Epidermal melanocyte (primary cell): ENCODE data around the gene ZNF277.
"Not testable (repeated sequence)": the region's sequence is repeated elsewhere in the genome, so short reads cannot be mapped to it uniquely, and the experiment has no call there.

Experiments used
- DNase-seq: peaks from one replicate; pipeline ENCODE4 v3.0.0; 2011; ENCODE audit warnings: low spot score; ENCODE audit not compliant: insufficient read length

The ZNF277 gene

GRCh38 chr7:112290065-112290464 lies 83.6 kb downstream of the ZNF277 start:
- DNase-seq = no peak

- no peak for DNase-seq
Observed at GRCh38 chr7:112292162-112292561, 85.7 kb downstream of the ZNF277 start.

- DNase-seq = no peak
Observed at GRCh38 chr7:112293416-112293815, 86.9 kb downstream of the ZNF277 start.

GRCh38 chr7:112296432-112296831 lies 89.9 kb downstream of the ZNF277 start:
- no peak for DNase-seq

GRCh38 chr7:112297681-112298080 lies 91.2 kb downstream of the ZNF277 start:
- DNase-seq = no peak

GRCh38 chr7:112298543-112299100 lies 92.1 kb downstream of the ZNF277 start:
- no peak for DNase-seq

- DNase-seq = no peak
Observed at GRCh38 chr7:112300072-112300471, 93.6 kb downstream of the ZNF277 start.

GRCh38 chr7:112300831-112301407 lies 94.4 kb downstream of the ZNF277 start:
- no peak for DNase-seq

GRCh38 chr7:112302566-112302965 lies 96.1 kb downstream of the ZNF277 start:
- DNase-seq = no peak

- DNase-seq = no peak
Observed at GRCh38 chr7:112306903-112307302, 100.4 kb downstream of the ZNF277 start.

GRCh38 chr7:112307506-112307905 lies 101.0 kb downstream of the ZNF277 start:
- DNase-seq = no peak

GRCh38 chr7:112308974-112309373 lies 102.5 kb downstream of the ZNF277 start:
- no peak for DNase-seq

GRCh38 chr7:112316803-112317202 lies 110.3 kb downstream of the ZNF277 start:
- DNase-seq = not testable (repeated sequence)

GRCh38 chr7:112322070-112322469 lies 115.6 kb downstream of the ZNF277 start:
- DNase-seq = no peak

- DNase-seq = no peak
Observed at GRCh38 chr7:112327566-112327965, 121.1 kb downstream of the ZNF277 start.

GRCh38 chr7:112331492-112331891 lies 125.0 kb downstream of the ZNF277 start:
- DNase-seq = no peak

- no peak for DNase-seq
Observed at GRCh38 chr7:112334366-112334765, 127.9 kb downstream of the ZNF277 start.

GRCh38 chr7:112336261-112336660 lies 129.8 kb downstream of the ZNF277 start:
- no peak for DNase-seq

- no peak for DNase-seq
Observed at GRCh38 chr7:112336936-112337576, 130.6 kb downstream of the ZNF277 start.

GRCh38 chr7:112337892-112338291 lies 131.4 kb downstream of the ZNF277 start:
- no peak for DNase-seq

- DNase-seq = no peak
Observed at GRCh38 chr7:112338786-112339185, 132.3 kb downstream of the ZNF277 start.

GRCh38 chr7:112341464-112341863 lies 135.0 kb downstream of the ZNF277 start:
- no peak for DNase-seq
